A673 (cell line): Measurements from ENCODE around the gene RASD2. TPM values are rescaled to one million over a fixed set of nuclear protein-coding genes. Genes with fewer than 3 reads are reported as not detected.

Experiments
- BruUV-seq: library from RNA; stranded (reverse); fragments of 400-500 nt; replicated peaks from 2 replicates; lab custom pipeline; 2021; lab: Mats Ljungman, UMichigan
- CTCF ChIA-PET: fragments of 300-600 bp; sonication (Branson Sonifier 250); formaldehyde crosslinking; loops from one replicate; lab custom pipeline; 2022; ENCODE audit warnings: antibody characterized with exemption; lab: Charles Lee
- POLR2A ChIA-PET: fragments of 300-600 bp; sonication (Branson Sonifier 250); formaldehyde crosslinking; loops from one replicate; lab custom pipeline; 2022; ENCODE audit warnings: antibody characterized with exemption; ENCODE audit not compliant: low non-redundant PET; lab: Charles Lee
- DNase-seq: peaks from one replicate; pipeline ENCODE4 v3.0.0-alpha.2; 2015; ENCODE audit warnings: low spot score
- H3K27ac ChIP-seq: fragments of 200-600 bp; sonication (generic); 2 replicates; pipeline ENCODE4 v1.5.1; 2016; ENCODE audit warnings: mixed run types, low read depth, mild to moderate bottlenecking, mixed read lengths, antibody characterized with exemption, low read length; ENCODE audit not compliant: poor library complexity, severe bottlenecking
- H3K27me3 ChIP-seq: fragments of 200-600 bp; sonication (generic); replicated peaks from 2 replicates; pipeline ENCODE4 v1.6.1; 2017; ENCODE audit warnings: mixed run types, low read depth, mild to moderate bottlenecking, mixed read lengths, antibody characterized with exemption, low read length; ENCODE audit not compliant: insufficient read depth, poor library complexity
- H3K36me3 ChIP-seq: fragments of 200-600 bp; sonication (generic); 2 replicates; pipeline ENCODE4 v1.6.1; 2016; ENCODE audit warnings: mixed run types, mild to moderate bottlenecking, mixed read lengths, antibody characterized with exemption, low read length; ENCODE audit not compliant: insufficient read depth, poor library complexity, severe bottlenecking
- H3K4me1 ChIP-seq: fragments of 200-600 bp; sonication (generic); 2 replicates; pipeline ENCODE4 v1.6.1; 2017; ENCODE audit warnings: mixed run types, mild to moderate bottlenecking, mixed read lengths, antibody characterized with exemption, low read length; ENCODE audit not compliant: insufficient read depth, poor library complexity, severe bottlenecking
- H3K4me3 ChIP-seq: fragments of 200-600 bp; sonication (generic); 2 replicates; pipeline ENCODE4 v1.5.1; 2016; ENCODE audit warnings: low read depth, mixed run types, mild to moderate bottlenecking, mixed read lengths, low read length; ENCODE audit not compliant: poor library complexity, severe bottlenecking
- H3K9me3 ChIP-seq: fragments of 200-600 bp; sonication (generic); 2 replicates; pipeline ENCODE4 v1.6.1; 2016; ENCODE audit warnings: mixed run types, low read depth, mild to moderate bottlenecking, mixed read lengths, antibody characterized with exemption, low read length; ENCODE audit not compliant: poor library complexity, severe bottlenecking
- CTCF ChIP-seq: fragments of 300-800, 200-600 bp; sonication (generic); conservative IDR thresholded peaks from 2 replicates; pipeline ENCODE4 v1.5.1; 2017; ENCODE audit warnings: low read depth, mild to moderate bottlenecking, antibody characterized with exemption, low read length, moderate library complexity, mixed read lengths
- EZH2 ChIP-seq: fragments of 200-600 bp; sonication (generic); IDR thresholded peaks from 2 replicates; pipeline ENCODE4 v1.6.1; 2017; ENCODE audit warnings: borderline replicate concordance, low read depth, mild to moderate bottlenecking, mixed read lengths, antibody characterized with exemption, low read length; ENCODE audit not compliant: poor library complexity, severe bottlenecking
- intact Hi-C: fragments of 100-400 bp; cut with micrococcal nuclease; formaldehyde crosslinking; loops from one replicate; pipeline ENCODE4 v1.10.0; 2022; ENCODE audit not compliant: unreplicated experiment
- total RNA-seq: library from RNA; stranded (reverse); gene quantifications from 2 replicates; pipeline ENCODE4 v1.2.3, GENCODE V29; 2021

RASD2 gene
- total RNA-seq, 1 experiment from 2014 or later = 1.3 TPM

- no peak overlapping the region for H3K4me3 ChIP-seq
- H3K27me3 ChIP-seq = no peaks in the 10 kb centered on the region
- POLR2A ChIA-PET = no interaction called here
- intact Hi-C loops = no loop called here
- no TSS peak for BruUV-seq
- no peaks in the 10 kb centered on the region for H3K9me3 ChIP-seq
- no peaks in the 10 kb centered on the region for H3K4me1 ChIP-seq
- H3K27ac ChIP-seq = no peak overlapping the region
- peak; percentile 34 for DNase-seq
- TF ChIP-seq CTCF (no peak), EZH2 (no peak)
- CTCF ChIA-PET = no interaction called here
- no peaks in the 10 kb centered on the region for H3K36me3 ChIP-seq
These were observed 46.8 kb downstream of the RASD2 start for GRCh38 chr22:35587447-35587870.

DNA sequence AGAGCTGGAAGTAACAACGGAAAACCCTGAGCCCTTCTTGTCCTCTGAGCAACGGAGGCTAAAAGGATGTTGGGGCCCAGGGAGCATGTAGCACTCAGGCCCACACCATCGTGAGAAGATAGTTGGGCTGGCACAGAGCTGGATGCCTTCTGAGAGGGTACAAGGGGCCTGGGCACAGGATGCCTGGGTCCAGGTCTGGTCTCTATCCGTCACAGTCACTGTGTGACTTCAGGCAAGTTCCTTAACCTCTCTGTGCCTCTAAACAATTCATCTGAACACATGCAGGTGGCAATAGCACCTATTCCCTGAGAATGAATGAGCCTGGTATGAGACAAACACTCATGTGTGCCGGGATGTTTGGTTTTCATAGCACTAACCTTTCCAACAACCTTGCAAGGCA lies 47.3 kb downstream of the RASD2 start:
- BruUV-seq = no TSS peak
- POLR2A ChIA-PET = no interaction called here
- DNase-seq = no peak
- TF ChIP-seq CTCF (no peak), EZH2 (no peak)
- intact Hi-C loops = no loop called here
- H3K4me1 ChIP-seq = no peaks in the 10 kb centered on the region
- H3K36me3 ChIP-seq = no peaks in the 10 kb centered on the region
- no peaks in the 10 kb centered on the region for H3K27me3 ChIP-seq
- H3K4me3 ChIP-seq = no peak overlapping the region
- CTCF ChIA-PET = no interaction called here
- no peak overlapping the region for H3K27ac ChIP-seq
- H3K9me3 ChIP-seq = no peaks in the 10 kb centered on the region

GRCh38 chr22:35589071-35589755 lies 48.6 kb downstream of the RASD2 start:
- no TSS peak for BruUV-seq
- no peaks in the 10 kb centered on the region for H3K9me3 ChIP-seq
- ChIA-PET POLR2A (no interaction called here), CTCF (no interaction called here)
- no peak overlapping the region for H3K27ac ChIP-seq
- DNase-seq = no peak
- intact Hi-C loops = no loop called here
- H3K27me3 ChIP-seq = no peaks in the 10 kb centered on the region
- TF ChIP-seq CTCF (no peak), EZH2 (no peak)
- H3K36me3 ChIP-seq = no peaks in the 10 kb centered on the region
- H3K4me3 ChIP-seq = no peak overlapping the region
- no peaks in the 10 kb centered on the region for H3K4me1 ChIP-seq
